Smooth muscle cell of the brain vasculature (primary cell): Measurements from ENCODE around the gene CST7.

ENCODE experiments used
- DNase-seq: peaks from one replicate; pipeline ENCODE4 v3.0.0-alpha.2; 2012; ENCODE audit warnings: low read depth, low spot score

The CST7 gene

GRCh38 chr20:24950836-24951525 lies 1.9 kb downstream of the CST7 start:
- no peak for DNase-seq

- DNase-seq = no peak
Measured at GRCh38 chr20:24951536-24952083, 2.5 kb downstream of the CST7 start.

DNA sequence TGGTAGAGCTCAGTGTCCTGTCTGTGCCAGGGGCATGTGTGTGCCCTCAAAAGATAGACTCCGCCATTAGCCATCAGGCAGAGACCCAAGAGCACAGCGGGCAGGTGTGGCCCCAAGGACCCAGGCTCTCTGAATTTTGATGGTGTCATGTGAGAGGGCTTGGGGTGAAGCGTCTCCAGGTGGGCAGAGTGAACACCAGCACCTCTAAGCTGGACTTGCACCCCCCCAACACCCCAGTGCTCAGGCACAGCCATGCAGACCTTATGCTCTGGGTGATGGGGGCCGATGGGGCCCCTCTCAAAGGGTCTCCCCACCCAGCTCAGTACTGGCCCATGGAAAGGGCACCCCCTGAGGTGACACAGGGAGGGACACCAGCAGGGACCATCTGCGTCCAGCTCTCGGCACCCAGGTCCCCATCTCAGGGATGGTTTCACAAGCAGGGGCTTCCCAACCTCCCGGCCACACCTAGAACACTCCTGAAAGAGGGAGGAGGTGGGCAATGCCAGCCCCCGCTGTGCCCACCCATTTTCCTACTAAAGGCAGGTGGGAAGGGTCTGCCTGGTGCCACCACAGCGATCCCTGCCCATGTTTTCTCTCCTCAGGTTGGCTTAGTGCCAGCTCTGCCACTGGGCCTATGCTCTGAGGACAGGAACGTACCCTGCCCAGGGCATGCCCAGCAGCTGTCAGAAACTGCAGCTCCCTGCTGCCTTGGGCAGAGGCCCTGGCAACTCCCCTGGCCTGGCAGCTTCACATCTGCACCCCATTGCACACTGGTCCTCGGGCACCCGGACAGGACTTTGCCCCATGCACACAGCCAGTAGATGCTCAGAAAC lies 3.5 kb downstream of the CST7 start:
- no peak for DNase-seq

GRCh38 chr20:24953209-24953575 lies 4.1 kb downstream of the CST7 start:
- no peak for DNase-seq

GRCh38 chr20:24953621-24954133 lies 4.6 kb downstream of the CST7 start:
- no peak for DNase-seq

- no peak for DNase-seq
Measured at GRCh38 chr20:24954151-24954550, 5.1 kb downstream of the CST7 start.

DNA sequence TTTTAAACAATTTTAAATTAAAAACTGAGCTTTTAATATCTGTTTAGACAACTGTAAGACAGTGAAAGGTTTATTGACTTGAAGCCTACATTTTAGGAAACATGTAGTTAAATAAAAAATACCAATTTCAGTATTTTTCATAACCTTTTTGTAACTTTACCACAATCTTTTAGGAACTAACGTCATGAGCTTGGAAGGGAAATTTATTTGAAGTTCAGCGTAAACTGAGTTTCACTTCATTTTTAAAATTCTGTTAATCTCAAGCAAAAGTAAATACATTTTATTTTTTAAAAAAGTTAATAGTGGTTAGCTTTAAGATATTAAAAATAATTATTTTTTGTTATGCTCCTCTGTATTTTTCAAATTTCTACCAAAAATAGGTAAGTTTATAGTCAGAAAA lies 5.5 kb downstream of the CST7 start:
- no peak for DNase-seq

- no peak for DNase-seq
Measured at GRCh38 chr20:24955045-24955444, 6.0 kb downstream of the CST7 start.

GRCh38 chr20:24956001-24956841 lies 7.2 kb downstream of the CST7 start:
- no peak for DNase-seq

DNA sequence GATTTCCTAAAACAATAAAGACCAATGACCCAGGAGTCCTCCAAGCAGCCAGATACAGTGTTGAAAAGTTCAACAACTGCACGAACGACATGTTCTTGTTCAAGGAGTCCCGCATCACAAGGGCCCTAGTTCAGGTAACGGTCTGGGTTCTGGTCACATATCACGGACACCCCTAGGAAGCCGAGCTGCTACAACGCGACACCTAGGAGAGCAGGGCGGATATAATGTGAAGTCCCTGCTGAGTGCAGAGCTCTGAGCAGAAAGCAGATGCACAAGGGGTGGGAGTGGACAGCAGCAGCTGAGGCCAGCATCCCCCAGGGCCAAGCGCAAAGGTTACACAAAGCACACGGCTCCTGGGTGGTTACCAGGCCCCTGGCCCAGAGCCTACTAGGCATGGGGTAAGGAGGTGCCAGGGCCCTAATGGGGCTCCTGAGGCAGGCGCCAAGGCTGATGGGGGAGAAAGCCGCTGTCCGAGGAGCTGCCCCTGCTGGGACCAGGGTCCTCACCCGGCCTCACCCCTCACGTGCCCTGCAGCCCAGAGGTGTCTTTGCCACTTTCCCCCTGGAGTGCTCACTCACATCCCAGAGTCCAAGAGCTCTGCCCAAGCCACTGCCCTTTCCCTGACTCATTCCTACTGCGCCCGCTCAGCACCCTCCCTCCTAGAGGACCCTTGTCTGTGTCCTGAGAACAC lies 8.4 kb downstream of the CST7 start:
- no peak for DNase-seq

GRCh38 chr20:24958506-24959385 lies 9.7 kb downstream of the CST7 start:
- DNase-seq = no peak

DNA sequence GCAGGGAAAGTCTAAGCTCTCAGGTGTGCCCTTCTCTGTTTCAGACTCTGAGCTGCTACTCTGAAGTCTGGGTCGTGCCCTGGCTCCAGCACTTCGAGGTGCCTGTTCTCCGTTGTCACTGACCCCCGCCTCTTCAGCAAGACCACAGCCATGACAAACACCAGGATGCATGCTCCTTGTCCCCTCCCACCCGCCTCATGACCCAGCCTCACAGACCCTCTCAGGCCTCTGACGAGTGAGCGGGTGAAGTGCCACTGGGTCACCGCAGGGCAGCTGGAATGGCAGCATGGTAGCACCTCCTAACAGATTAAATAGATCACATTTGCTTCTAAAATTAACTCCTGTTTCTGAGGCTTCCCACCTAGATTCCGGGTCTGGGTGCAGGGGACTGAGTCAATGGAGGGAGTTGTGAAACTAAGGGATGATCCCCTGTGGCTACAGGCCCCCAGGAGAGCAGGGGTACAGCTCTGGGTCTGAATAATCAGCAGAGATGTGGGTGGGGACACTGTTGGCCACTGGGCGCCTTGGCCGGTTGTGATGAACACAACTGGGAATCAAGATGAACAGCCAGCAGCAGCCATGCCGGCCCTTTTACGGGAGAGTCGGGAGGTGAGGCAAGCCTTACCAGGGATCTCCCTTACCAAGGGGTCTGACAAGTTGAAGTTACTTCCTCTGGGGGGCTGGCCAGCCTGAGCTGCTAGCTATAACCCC lies 10.7 kb downstream of the CST7 start:
- DNase-seq = no peak

DNA sequence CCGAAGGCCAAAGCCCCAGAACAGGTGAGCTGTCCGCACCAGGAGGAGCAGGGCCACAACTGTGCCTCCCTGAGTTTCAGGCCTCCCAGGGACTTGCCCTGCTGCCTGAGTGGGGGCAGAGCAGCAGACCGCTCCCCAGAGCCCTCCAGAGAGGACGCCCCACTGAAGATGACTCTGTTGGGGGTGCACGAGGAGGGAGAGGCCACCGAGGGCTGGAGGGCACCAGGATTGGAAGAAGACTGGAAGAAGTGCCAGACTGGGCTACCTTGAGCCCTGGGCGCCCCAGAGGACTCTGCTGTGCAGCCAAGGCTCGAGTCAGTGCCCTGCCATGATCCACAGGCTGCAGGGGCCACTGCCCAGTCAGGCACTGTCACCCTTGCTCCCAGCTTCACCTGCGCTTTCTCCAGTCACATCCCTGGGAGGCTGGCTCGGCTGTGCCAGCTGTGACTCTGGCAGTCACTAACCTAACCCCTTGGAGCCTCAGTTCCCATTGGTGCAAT lies 11.3 kb downstream of the CST7 start:
- no peak for DNase-seq

- DNase-seq = no peak
Measured at GRCh38 chr20:24960861-24961260, 11.8 kb downstream of the CST7 start.

DNA sequence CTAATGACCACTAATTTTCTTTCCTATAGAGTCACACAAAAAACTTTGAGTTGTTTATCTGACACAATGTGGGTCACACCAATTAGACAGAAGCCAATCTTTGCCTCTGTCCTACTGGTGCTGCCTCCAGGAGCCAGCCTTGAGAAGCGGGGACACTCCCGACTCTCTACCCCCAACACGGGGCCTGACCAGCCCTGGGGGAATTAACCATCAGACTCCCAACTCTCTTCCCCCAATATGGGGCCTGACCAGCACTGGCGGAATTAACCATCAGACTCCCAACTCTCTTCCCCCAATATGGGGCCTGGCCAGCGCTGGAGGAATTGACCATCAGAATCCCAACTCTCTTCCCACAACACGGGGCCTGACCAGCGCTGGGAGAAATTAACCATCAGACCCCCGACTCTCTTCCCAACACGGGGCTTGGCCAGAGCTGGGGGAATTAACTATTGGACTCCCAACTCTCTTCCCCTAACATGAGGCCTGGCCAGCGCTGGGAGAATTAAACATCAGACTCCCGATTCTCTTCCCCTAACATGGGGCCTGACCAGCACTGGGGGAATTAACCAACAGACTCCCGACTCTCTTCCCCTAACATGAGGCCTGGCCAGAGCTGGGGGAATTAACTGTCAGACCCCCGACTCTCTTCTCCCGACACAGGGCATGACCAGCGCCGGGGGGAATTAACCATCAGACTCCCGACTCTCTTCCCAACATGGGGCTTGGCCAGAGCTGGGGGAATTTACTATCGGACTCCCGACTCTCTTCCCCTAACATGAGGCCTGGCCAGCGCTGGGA lies 12.5 kb downstream of the CST7 start:
- DNase-seq = no peak

DNA sequence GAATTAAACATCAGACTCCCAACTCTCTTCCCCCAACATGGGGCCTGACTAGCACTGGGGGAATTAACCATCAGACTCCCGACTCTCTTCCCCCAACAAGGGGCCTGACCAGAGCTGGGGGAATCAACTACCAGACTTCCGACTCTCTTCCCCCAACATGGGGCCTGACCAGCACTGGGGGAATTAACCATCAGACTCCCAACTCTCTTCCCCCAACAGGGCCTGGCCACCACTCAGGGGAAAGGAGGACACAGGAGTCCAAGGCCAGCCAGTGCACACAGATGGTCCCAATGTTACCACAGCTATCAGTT lies 13.1 kb downstream of the CST7 start:
- DNase-seq = no peak

GRCh38 chr20:24962510-24962909 lies 13.4 kb downstream of the CST7 start:
- DNase-seq = no peak

- no peak for DNase-seq
Measured at GRCh38 chr20:24963672-24964505, 14.8 kb downstream of the CST7 start.
